NCI-H187 (cell line): Measurements from ENCODE around the gene RAB3B.
"Not testable (repeated sequence)": the region's sequence is repeated elsewhere in the genome, so short reads cannot be mapped to it uniquely, and the experiment has no call there.

ENCODE experiments used
- DNase-seq, 2 experiments: peaks; one replicate each; lab custom pipeline; 2025; lab: John Stamatoyannopoulos, UW

RAB3B gene

GRCh38 chr1:51989582-51990477, 670 bp downstream of the RAB3B start:
- DNase-seq, result no peak

DNA sequence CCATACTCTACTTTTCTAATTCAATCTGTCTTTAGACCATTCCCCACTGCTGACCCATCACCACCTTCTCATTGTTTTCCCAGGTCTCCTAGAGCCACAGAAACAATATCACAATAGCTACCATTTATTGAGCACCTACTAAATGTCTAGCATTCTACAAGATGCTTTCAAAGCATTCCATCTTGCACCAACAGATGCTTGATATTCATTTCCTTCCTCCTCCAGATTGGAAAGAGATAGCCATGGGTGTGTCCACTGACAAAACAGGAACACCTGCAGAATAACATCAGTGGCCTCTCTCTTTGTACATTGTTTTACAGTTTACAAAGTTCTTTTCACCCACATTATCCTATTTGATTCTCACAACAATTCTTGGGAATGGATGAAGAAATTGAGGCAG, 2.2 kb downstream of the RAB3B start:
- no peak for DNase-seq

DNA sequence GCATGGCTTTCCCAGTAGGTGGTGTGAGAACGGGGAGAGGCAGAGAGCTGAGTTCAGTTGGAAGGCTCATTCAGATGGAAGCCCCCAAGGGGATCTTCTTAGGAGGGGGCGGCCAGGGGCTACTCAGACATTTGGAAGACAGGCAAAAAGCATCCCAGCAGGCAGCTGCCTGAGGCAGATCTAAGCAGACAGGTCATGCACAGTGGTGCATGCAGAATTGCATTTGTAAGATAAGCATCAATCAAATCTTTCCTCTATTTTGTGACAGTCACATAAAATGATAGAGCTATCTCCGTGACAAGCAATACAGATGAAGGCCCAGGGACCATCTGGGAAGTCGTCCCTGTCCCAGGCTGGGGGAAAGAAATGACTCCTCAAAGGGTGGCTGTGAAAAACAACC, 3.8 kb downstream of the RAB3B start:
- peak in 1 of 2 experiments; percentile 48 for DNase-seq

- DNase-seq, result no peak
Measured at GRCh38 chr1:51982161-51982560, 8.3 kb downstream of the RAB3B start.

- no peak for DNase-seq
Measured at GRCh38 chr1:51981555-51981954, 8.9 kb downstream of the RAB3B start.

DNA sequence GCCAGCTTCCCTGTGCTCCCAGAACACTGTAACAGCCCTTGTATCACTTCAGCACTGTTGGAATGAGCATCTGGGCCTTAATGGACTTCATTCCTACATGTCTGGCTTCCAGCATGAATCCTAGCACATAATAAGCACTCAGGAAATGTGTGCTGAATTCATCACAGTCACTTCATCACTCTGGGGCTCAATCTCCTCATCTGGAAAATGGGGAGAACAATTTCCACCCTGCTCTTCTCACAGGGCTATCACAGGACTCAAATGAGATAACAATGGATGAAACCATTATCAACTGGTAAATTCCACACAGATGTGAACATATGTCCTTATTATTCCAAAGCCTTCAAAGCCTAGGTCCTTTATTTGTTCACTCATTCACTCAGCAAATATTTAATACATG, 12.4 kb downstream of the RAB3B start:
- no peak for DNase-seq

DNA sequence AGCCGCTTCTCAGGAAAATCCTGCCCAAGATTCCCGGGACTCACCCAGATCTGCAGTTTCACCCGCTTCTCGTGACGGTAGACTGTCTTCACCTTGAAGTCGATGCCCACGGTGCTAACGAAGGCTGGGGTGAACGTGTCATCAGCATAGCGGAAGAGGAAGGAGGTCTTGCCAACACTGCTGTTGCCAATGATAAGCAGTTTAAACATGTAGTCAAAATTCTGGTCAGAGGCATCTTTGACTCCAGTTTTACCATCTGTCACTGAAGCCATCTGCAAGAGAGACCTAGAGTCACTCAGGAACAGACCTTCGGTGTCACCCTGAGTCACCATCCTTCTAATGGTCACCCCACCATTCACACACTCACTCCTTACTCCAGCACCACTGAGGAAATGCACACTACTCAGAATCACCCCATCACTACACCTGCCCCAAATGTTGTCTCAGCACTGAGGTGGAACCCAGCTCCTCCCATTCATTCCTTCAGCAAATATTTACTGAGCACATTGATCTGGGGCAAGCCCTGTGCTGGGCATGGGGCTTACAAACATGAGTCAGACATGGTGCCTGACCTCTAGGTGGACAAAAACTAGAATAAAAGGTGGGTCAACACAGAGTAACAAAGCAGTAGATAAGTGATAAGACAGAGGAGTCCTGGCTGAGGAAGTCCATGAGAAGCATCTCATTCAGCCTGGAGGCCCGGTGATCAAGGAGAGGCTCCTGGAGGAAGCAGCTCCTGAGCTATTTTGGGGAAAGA, 13.5 kb downstream of the RAB3B start:
- no peak for DNase-seq

GRCh38 chr1:51973587-51974474, 16.7 kb downstream of the RAB3B start:
- DNase-seq, result peak; percentile 50 to 68

GRCh38 chr1:51969038-51969705, 21.3 kb downstream of the RAB3B start:
- DNase-seq, result no peak

DNA sequence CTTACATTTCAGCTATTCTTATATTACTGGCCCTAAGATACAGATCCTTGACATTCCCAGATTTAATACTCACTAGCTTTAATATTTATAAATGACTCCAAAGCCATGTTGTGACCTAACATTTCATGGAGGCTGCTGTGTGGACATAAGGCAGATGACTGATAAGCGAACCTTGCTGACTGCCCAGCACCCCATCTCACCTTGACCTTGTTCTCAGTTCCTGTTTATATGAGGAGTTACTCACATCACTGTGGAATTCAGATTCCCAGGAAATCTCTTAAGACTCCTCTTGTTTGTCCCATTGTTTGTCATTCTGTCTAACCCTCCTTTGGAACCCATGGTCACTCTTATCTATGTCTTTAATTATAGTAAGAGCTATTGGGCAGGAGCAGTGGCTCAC, 21.9 kb downstream of the RAB3B start:
- DNase-seq, result no peak

DNA sequence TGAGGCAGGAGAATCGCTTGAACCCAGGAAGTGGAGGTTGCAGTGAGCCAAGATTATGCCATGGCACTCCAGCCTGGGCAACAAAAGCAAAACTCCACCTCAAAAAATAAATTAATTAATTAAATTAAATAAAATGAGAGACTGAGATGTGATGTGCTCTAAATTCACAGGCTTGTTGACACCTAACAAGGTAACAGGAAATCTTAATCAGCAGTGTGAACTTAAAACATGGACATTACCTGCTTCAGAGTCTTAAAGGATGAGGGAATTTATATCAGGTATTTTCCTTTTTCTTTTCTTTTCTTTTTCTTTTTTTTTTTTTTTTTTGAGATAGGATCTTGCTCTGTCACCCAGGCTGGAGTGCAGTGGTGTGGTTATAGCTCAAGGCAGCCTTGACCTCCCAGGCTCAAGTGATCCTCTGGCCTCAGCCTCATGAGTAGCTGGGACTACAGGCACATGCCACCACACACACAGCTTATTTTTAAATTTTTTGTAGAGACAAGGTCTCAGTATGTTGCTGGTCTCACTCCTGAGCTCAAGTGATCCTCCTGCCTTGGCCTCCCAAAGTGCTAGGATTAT, 23.2 kb downstream of the RAB3B start:
- not testable (repeated sequence) for DNase-seq

DNA sequence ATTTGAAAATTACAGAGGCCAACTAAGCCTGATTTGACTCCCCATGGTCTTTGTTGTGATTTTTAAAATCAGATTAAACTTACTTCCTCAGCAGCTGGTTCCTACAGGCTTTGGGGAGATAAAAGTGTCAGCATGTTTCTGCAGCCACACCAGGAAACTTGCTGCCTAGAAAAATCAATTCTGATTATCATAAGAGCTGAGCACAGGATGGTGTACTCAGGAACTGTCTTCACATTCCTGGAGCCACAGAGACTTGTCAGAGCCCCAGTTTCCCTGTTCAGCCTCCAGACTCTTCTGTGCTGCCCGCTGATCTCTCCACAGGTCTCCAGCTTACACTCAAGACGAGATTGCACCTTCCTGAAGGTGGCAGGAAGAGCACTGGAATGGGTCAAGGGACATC, 23.9 kb downstream of the RAB3B start:
- peak in 1 of 2 experiments; percentile 31 for DNase-seq

DNA sequence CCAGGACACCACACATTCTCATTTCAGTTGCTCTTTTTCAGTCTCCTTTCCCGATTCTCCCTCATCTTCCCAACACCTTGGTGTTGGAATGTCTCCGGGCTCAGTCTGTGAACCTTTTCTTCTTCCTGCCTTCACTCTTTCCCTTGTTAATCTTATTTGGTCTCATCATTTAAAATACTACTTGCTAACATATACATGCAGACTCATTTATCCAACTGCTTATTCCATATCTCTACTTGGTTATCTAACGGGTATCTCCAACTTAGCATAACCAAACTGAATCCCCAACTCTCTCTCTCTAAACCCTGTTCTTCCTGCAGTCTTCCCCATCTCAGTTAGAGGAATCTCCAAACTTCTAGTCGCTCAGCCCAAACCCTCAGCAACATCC, 26.2 kb downstream of the RAB3B start:
- no peak for DNase-seq

DNA sequence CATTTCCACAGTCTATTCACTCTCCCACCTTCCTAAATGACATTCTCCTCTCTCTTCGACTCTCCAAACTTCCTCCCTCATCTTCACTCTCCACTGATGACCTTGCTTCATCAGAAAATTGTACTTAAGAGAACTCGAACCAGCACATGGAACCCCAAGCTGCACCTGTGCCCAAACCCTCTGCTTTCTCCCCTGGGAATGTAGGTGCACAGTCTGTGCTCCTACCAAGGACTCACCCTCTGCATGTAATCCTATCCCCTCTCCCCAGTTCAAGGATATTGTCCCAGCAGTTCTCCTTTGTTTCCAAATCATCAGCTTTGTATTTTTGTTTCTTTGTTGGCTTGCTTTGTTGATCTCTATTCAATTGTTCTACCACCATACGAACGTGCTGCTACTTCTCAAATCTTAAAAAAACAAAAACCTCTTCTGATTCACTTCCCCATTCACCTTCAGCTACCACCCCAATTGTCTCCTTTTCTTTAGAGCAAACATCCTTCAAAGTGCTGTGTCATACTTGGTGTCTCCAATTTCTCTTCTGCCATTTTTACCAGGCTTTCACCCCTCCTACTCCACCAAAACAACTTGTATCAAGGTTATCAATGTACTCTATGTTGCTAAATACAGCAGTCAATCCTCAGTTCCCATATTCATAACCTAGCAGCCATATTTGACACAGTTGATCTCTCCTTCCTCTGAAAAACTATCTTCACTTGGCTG, 26.8 kb downstream of the RAB3B start:
- peak; percentile 41 to 48 for DNase-seq

GRCh38 chr1:51962486-51963356, 27.8 kb downstream of the RAB3B start:
- DNase-seq, result no peak

GRCh38 chr1:51961954-51962353, 28.5 kb downstream of the RAB3B start:
- DNase-seq, result no peak

DNA sequence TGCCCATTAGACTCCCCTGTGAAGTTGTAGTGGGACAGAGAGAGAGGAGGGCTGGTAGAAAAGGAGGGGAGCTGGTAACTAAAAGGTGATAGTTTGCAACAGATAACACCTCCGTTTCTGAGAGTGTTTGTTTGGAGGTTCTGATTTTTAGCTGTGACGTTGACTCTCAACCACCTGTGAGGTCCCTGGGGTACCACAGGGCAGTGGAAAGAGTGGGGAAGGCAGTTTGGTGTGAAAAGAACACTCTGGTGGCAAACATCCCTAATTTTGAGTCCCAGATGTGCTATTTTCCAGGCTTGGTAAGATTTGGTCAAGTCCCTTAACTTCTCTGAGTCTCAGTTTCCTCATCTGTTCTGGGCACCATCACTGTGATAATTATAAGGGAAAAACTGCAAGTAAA, 29.3 kb downstream of the RAB3B start:
- no peak for DNase-seq

DNA sequence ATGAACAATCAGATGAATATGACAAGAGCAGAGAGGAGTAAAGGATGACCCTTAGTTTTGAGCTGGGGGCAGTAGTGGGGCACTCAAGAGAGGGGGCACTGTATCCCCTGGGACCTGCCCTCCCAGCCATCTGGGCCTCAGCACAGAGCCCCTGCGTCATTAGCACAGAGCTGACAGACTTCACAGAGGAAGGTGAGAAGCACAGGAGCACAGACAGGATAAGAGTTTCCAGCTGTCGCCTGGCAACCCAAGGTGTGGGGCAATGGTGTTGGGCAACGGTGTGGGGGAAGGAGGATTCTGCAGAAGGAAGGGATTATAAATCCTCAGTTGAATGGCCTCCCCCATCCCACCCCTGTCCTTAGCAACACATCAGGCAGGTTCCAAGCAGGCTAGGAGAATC, 30.2 kb downstream of the RAB3B start:
- DNase-seq, result no peak

- DNase-seq, result no peak
Measured at GRCh38 chr1:51958824-51959223, 31.7 kb downstream of the RAB3B start.

DNA sequence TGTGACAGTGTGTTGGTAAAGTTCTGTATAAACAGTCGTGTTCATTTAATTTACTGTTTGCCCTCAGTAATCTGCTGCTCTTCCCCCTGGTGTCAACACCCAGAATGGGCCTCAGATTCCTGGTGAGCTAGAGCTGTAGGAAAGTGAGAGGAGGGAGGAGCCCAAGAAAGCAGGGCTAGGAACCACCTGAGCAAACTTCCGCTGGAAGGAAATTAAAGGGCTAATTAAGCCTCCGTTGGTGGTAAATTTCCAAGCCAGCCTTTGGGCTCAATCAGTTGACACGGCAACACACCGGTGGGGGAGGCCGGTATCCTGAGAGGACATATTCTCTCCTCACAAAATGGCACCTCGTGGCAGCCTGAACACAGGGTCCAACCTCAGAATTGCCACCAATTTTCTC, 32.9 kb downstream of the RAB3B start:
- no peak for DNase-seq
